BE2C (cell line): Measurements from ENCODE around the gene CAMTA1.

ENCODE experiments used
- DNase-seq: peaks from one replicate; pipeline ENCODE4 v3.0.0-alpha.2; 2020
- H3K27me3 ChIP-seq: fragments of 250-450 bp; sonication (Bioruptor Pico); 2 replicates; pipeline ENCODE4 v1.5.1; 2020; ENCODE audit warnings: mild to moderate bottlenecking
- H3K36me3 ChIP-seq: fragments of 250-450 bp; sonication (Bioruptor Pico); 2 replicates; pipeline ENCODE4 v1.5.1; 2020; ENCODE audit warnings: mild to moderate bottlenecking
- H3K4me1 ChIP-seq: fragments of 250-450 bp; sonication (Bioruptor Pico); 2 replicates; pipeline ENCODE4 v1.5.1; 2020
- H3K4me3 ChIP-seq: 2 replicates; pipeline ENCODE4 v1.5.1; 2011; ENCODE audit warnings: low read depth, low read length
- H3K9me3 ChIP-seq: fragments of 250-450 bp; sonication (Bioruptor Pico); 2 replicates; pipeline ENCODE4 v1.5.1; 2020
- CTCF ChIP-seq: IDR thresholded peaks from 2 replicates; pipeline ENCODE4 v1.5.1; 2012; ENCODE audit warnings: mild to moderate bottlenecking, low read depth, low read length

CAMTA1 gene

GRCh38 chr1:7553042-7553690 is 767.9 kb downstream of the CAMTA1 start:
- Histone ChIP-seq H3K9me3 (no peaks in the 10 kb centered on the region), H3K4me3 (no peak overlapping the region), H3K27me3 (no peaks in the 10 kb centered on the region), H3K4me1 (peaks cover 12% of the 10 kb centered on the region), H3K36me3 (no peaks in the 10 kb centered on the region)
- DNase-seq, result no peak
- TF ChIP-seq CTCF, result no peak

GRCh38 chr1:7554385-7555235 is 769.4 kb downstream of the CAMTA1 start:
- H3K4me1 ChIP-seq, result peaks cover 22% of the 10 kb centered on the region
- no peak overlapping the region for H3K4me3 ChIP-seq
- no peaks in the 10 kb centered on the region for H3K9me3 ChIP-seq
- H3K27me3 ChIP-seq, result no peaks in the 10 kb centered on the region
- DNase-seq, result no peak
- TF ChIP-seq CTCF, result no peak
- no peaks in the 10 kb centered on the region for H3K36me3 ChIP-seq

- no peaks in the 10 kb centered on the region for H3K36me3 ChIP-seq
Observed at GRCh38 chr1:7555391-7556185, 770.3 kb downstream of the CAMTA1 start.

GRCh38 chr1:7557301-7557891 is 772.1 kb downstream of the CAMTA1 start:
- DNase-seq, result no peak
- TF ChIP-seq CTCF, result no peak
- Histone ChIP-seq H3K36me3 (no peaks in the 10 kb centered on the region), H3K4me1 (peaks cover 41% of the 10 kb centered on the region), H3K9me3 (no peaks in the 10 kb centered on the region), H3K4me3 (peak overlapping the region; percentile 15), H3K27me3 (no peaks in the 10 kb centered on the region)

More at GRCh38 chr1:7555391-7556185, 770.3 kb downstream of the CAMTA1 start:
- DNase-seq, result no peak
- Histone ChIP-seq H3K9me3 (no peaks in the 10 kb centered on the region), H3K4me1 (peaks cover 28% of the 10 kb centered on the region), H3K27me3 (no peaks in the 10 kb centered on the region), H3K4me3 (no peak overlapping the region)
- TF ChIP-seq CTCF, result no peak

- H3K4me3 ChIP-seq, result no peak overlapping the region
- no peak for TF ChIP-seq CTCF
- H3K36me3 ChIP-seq, result no peaks in the 10 kb centered on the region
- H3K4me1 ChIP-seq, result peaks cover 41% of the 10 kb centered on the region
- peak; percentile 96 for DNase-seq
- no peaks in the 10 kb centered on the region for H3K27me3 ChIP-seq
- H3K9me3 ChIP-seq, result no peaks in the 10 kb centered on the region
Observed at GRCh38 chr1:7558041-7558461, 772.8 kb downstream of the CAMTA1 start.
